Tibial nerve (tissue), 3 donors: ENCODE data around the gene TBC1D5.

Source experiments
- CTCF ChIP-seq, 5 experiments: fragments of 200-600 bp in 3 of 5; fragments of 450-650 bp in 2 of 5; sonication (generic) in 3 of 5; IDR thresholded peaks; one replicate each; pipeline ENCODE4 v1.5.1; 2016 to 2019; ENCODE audit warnings: antibody characterized with exemption in 5 of 5, mild to moderate bottlenecking in 3 of 5, moderate library complexity in 2 of 5
- POLR2A ChIP-seq, 2 donors: fragments of 450-650 bp; IDR thresholded peaks; one replicate each; pipeline ENCODE4 v1.6.1; 2017; ENCODE audit warnings: antibody characterized with exemption in 2 of 2, mild to moderate bottlenecking in 2 of 2, moderate library complexity in 2 of 2

- no peak for TF ChIP-seq CTCF (IDR thresholded peaks at IDR 0.05)
- TF ChIP-seq POLR2A (IDR thresholded peaks at IDR 0.05), result no peak
Measured at GRCh38 chr3:17714473-17714872, 28.0 kb downstream of the TBC1D5 start.
